ENCODE results near the gene ARHGAP23. TPM values are rescaled to one million over a fixed set of nuclear protein-coding genes. Genes with fewer than 3 reads are reported as not detected.
"Not testable (repeated sequence)": the region's sequence is repeated elsewhere in the genome, so short reads cannot be mapped to it uniquely, and the experiment has no call there.

Gene ARHGAP23
- total and polyA plus RNA-seq, 3 experiments from 2014 or later = 0.48 to 1.0 TPM; not detected in 1

DNA sequence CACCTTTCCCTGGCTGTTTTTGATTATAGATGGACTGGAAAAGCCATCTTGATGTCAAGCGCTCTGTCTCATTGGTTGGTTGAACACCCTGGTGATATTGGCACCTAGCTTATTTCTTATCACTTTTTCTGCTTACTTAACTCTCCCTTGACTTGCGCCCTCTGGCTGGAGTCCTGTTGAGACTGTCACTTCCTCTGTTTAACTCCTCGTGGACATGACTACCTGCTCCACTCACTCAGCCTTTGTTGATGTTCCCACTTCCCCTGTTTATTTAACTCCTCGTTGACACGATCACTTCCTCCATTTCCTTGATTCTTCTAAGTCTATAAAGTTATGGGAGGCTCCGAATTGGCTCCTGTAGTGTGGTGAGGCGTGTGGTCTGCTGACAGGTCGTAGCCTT, 43.0 kb downstream of the ARHGAP23 start:
- H3K36me3 Mint-ChIP-seq; POLR2A ChIA-PET; H3K4me1 Mint-ChIP-seq; CTCF ChIA-PET; H3K36me3 ChIP-seq (ENCODE audit: insufficient read depth, low read length); H3K4me3 ChIP-seq (ENCODE audit: low read length); DNase-seq; H3K4me1 ChIP-seq (ENCODE audit: insufficient read depth, low read length); H3K27ac Mint-ChIP-seq; H3K27ac ChIP-seq (ENCODE audit: low read depth, low read length); H3K4me3 Mint-ChIP-seq; H3K9me3 Mint-ChIP-seq; H3K9me3 ChIP-seq (ENCODE audit: low read length); H3K27me3 ChIP-seq (ENCODE audit: insufficient read depth, low read length, poor library complexity, severe bottlenecking): not testable (repeated sequence)
- peaks cover 2 to 26% of the 10 kb centered on the region in 2 donors for H3K27me3 Mint-ChIP-seq

DNA sequence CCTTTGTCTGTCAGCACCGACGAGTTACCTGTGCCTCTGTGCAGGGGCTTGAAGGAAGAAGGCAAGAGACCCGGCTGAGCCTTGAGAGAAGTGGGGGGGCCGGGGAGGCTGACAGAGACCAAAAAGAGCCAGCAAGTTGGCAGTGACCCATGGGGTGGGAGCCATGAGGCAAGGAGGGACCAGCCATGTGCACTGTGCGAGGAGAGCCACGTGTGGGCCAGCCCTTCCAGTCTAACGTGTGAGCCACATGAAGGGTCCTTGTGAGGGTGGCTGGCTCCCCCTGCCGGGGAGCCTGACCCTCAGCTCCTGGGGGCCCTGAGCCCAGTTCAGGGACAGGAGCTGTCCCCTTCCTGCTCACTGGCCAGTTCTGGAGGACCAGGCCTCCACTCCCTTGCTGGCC, 46.4 kb downstream of the ARHGAP23 start:
- H3K27me3 ChIP-seq (ENCODE audit: insufficient read depth, low read length, poor library complexity, severe bottlenecking); H3K36me3 ChIP-seq (ENCODE audit: insufficient read depth, low read length); H3K36me3 Mint-ChIP-seq; DNase-seq; CTCF ChIA-PET; H3K4me3 Mint-ChIP-seq; POLR2A ChIA-PET; H3K9me3 ChIP-seq (ENCODE audit: low read length); H3K27ac Mint-ChIP-seq; H3K4me1 Mint-ChIP-seq; H3K4me1 ChIP-seq (ENCODE audit: insufficient read depth, low read length); H3K9me3 Mint-ChIP-seq; H3K27ac ChIP-seq (ENCODE audit: low read depth, low read length); H3K4me3 ChIP-seq (ENCODE audit: low read length): not testable (repeated sequence)
- H3K27me3 Mint-ChIP-seq = peaks cover 0 to 20% of the 10 kb centered on the region in 2 donors

DNA sequence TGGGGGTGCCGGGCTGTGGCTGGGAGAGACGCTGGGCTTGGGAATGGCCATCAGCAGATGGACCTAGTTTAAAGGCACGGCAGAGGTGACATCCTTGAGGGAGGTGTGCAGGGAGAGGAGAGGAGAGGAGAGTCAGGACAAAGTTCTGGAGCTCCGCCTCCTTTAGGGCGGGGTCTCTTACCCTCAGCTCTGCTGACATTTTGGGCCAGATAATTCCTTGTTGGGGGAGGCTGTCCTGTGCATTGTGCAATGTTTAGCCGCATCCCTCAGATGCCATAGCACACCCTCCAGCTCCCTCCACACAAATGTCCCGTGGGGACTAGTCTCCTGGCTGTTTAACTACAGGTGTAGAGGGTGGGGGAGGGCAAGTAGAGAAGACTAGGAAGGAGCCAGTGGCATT, 48.3 kb downstream of the ARHGAP23 start:
- Mint-ChIP-seq H3K27ac (no peak overlapping the region), H3K4me3 (no peak overlapping the region), H3K4me1 (no peaks in the 10 kb centered on the region), H3K27me3 (peaks cover 0 to 11% of the 10 kb centered on the region in 2 donors), H3K36me3 (no peaks in the 10 kb centered on the region), H3K9me3 (no peaks in the 10 kb centered on the region)
- DNase-seq = no peak
- H3K4me3 ChIP-seq (ENCODE audit: low read length) = no peak overlapping the region
- no peaks in the 10 kb centered on the region for H3K4me1 ChIP-seq (ENCODE audit: insufficient read depth, low read length)
- CTCF ChIA-PET = no interaction called here
- H3K27me3 ChIP-seq (ENCODE audit: insufficient read depth, low read length, poor library complexity, severe bottlenecking) = no peaks in the 10 kb centered on the region
- POLR2A ChIA-PET = no interaction called here
- H3K9me3 ChIP-seq (ENCODE audit: low read length) = no peaks in the 10 kb centered on the region
- H3K27ac ChIP-seq (ENCODE audit: low read depth, low read length) = no peak overlapping the region
- H3K36me3 ChIP-seq (ENCODE audit: insufficient read depth, low read length) = no peaks in the 10 kb centered on the region

DNA sequence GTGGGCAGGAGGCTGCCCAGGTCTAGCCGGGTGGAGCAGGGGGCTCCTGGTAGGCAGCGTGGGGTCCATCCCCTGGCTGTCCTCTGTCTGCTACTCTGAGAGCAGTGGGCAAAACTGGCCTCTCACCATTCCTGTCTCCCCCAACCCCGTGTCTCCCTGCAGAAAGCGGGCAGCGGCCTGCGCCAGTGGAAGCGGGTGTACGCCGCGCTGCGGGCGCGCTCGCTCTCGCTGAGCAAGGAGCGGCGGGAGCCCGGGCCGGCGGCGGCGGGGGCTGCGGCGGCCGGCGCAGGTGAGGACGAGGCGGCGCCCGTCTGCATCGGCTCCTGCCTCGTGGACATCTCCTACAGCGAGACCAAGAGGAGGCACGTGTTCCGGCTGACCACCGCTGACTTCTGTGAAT, 49.2 kb downstream of the ARHGAP23 start:
- H3K27ac Mint-ChIP-seq; H3K4me3 Mint-ChIP-seq; DNase-seq; H3K4me1 Mint-ChIP-seq; H3K4me1 ChIP-seq (ENCODE audit: insufficient read depth, low read length); H3K36me3 ChIP-seq (ENCODE audit: insufficient read depth, low read length); H3K27me3 ChIP-seq (ENCODE audit: insufficient read depth, low read length, poor library complexity, severe bottlenecking); H3K27ac ChIP-seq (ENCODE audit: low read depth, low read length); H3K36me3 Mint-ChIP-seq; H3K4me3 ChIP-seq (ENCODE audit: low read length); H3K9me3 ChIP-seq (ENCODE audit: low read length); H3K9me3 Mint-ChIP-seq; CTCF ChIA-PET; H3K27me3 Mint-ChIP-seq; POLR2A ChIA-PET: not testable (repeated sequence)

DNA sequence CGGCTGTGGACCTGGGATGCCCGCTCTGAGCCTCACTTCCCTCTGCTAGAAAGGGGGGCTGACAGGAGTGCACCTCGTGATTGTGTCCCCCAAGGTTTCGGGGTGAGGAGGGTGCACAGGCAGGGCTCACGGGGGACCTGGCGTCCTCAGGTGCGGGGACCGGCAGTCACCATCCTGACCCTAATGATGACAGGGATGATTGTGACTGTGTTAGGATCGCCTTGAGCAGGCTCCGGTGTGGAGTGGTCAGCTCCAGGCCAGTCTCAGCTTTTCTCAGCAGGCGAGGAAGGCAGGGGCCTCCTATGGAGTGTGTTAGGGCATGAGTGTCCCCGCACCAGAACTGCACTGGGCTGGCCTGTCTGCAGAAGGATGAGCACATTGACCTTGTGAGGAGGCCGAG, 49.7 kb downstream of the ARHGAP23 start:
- POLR2A ChIA-PET; H3K4me1 ChIP-seq (ENCODE audit: insufficient read depth, low read length); H3K27ac Mint-ChIP-seq; H3K4me3 ChIP-seq (ENCODE audit: low read length); H3K27me3 ChIP-seq (ENCODE audit: insufficient read depth, low read length, poor library complexity, severe bottlenecking); H3K9me3 Mint-ChIP-seq; H3K9me3 ChIP-seq (ENCODE audit: low read length); H3K4me3 Mint-ChIP-seq; H3K4me1 Mint-ChIP-seq; H3K27ac ChIP-seq (ENCODE audit: low read depth, low read length); DNase-seq; H3K36me3 Mint-ChIP-seq; H3K36me3 ChIP-seq (ENCODE audit: insufficient read depth, low read length); CTCF ChIA-PET; H3K27me3 Mint-ChIP-seq: not testable (repeated sequence)

DNA sequence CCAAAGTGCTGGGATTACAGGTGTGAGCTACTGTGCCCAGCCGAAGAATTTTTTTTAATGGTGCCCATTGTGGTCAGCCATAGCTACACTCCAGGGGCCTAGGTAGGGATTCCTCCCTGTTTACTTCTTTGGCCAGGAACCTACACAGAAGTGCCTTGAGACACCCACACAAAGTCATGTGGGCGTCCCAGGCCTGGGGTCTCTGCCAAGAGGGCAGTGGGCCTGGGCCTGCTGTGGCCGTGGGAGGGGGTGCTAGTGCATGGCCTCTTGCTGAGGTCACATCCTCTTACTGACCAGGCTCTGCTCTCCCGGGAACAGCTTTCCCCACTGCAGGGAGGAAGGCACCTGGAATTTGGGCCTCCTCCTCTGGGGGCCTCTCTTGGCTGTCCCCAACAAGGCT, 50.4 kb downstream of the ARHGAP23 start:
- CTCF ChIA-PET = not testable (repeated sequence)

DNA sequence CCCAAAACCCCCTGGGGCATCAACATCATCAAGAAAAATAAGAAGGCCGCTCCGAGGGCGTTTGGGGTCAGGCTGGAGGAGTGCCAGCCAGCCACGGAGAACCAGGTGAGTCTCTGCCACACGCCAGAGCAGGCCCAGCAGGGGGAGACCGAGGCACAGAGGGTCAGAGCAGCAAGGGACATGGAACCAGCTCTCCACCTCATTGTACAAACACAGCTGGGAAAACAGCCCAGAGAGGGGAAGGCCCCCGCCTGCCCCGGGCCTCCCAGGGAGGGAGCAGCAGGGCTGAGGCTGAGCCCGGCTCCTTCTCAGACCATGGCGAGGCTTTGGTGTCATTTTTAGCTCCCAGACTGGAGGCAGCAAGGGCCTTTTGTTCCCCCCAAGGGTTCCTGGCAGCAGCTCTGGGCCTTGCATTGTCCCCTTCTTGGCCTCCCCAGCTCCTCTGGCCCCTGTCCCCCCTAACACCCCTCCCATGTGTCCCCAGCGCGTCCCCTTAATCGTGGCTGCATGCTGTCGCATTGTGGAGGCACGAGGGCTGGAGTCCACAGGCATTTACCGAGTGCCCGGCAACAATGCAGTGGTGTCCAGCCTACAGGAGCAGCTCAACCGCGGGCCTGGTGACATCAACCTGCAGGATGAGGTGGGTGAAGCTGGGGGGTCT, 53.9 kb downstream of the ARHGAP23 start:
- H3K4me3 Mint-ChIP-seq; H3K4me3 ChIP-seq (ENCODE audit: low read length); H3K4me1 ChIP-seq (ENCODE audit: insufficient read depth, low read length); POLR2A ChIA-PET; H3K27ac Mint-ChIP-seq; H3K27me3 ChIP-seq (ENCODE audit: insufficient read depth, low read length, poor library complexity, severe bottlenecking); H3K9me3 ChIP-seq (ENCODE audit: low read length); H3K36me3 ChIP-seq (ENCODE audit: insufficient read depth, low read length); H3K9me3 Mint-ChIP-seq; DNase-seq; H3K36me3 Mint-ChIP-seq; H3K27ac ChIP-seq (ENCODE audit: low read depth, low read length): not testable (repeated sequence)
- peaks cover 2 to 12% of the 10 kb centered on the region in 2 donors for H3K27me3 Mint-ChIP-seq
- CTCF ChIA-PET = interaction anchor here (1.0 kb wide), 1 partner anchor 252 kb away, joined by 4 read pairs; no protein-coding TSS in a partner anchor
- peaks cover 10 to 14% (median 12%) of the 10 kb centered on the region in 3 donors for H3K4me1 Mint-ChIP-seq

More for the DNA sequence above, 50.4 kb downstream of the ARHGAP23 start:
- H3K27ac Mint-ChIP-seq; H3K36me3 ChIP-seq (ENCODE audit: insufficient read depth, low read length); H3K27ac ChIP-seq (ENCODE audit: low read depth, low read length); H3K4me1 ChIP-seq (ENCODE audit: insufficient read depth, low read length); H3K36me3 Mint-ChIP-seq; H3K9me3 Mint-ChIP-seq; H3K4me3 ChIP-seq (ENCODE audit: low read length); H3K27me3 ChIP-seq (ENCODE audit: insufficient read depth, low read length, poor library complexity, severe bottlenecking); H3K27me3 Mint-ChIP-seq; H3K9me3 ChIP-seq (ENCODE audit: low read length); H3K4me3 Mint-ChIP-seq; POLR2A ChIA-PET; DNase-seq; H3K4me1 Mint-ChIP-seq: not testable (repeated sequence)

DNA sequence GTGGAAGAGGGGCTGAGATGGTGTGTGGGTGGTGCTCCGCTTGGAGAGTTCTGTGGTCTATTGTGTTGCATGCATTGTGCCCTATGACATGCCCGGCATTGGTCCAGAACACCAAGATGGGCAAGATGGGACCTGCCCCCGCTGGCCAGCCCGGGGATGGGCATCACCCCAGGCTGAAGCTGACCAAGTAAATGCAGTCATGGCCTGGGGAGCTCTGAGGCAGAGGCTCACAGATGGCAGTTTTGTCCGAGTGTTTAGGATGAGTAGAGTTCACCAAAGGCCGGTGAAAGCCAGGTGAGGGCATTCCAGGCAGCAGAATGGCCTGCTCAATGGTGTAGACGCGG, 54.4 kb downstream of the ARHGAP23 start:
- H3K4me3 ChIP-seq (ENCODE audit: low read length); H3K36me3 ChIP-seq (ENCODE audit: insufficient read depth, low read length); H3K4me3 Mint-ChIP-seq; H3K27ac ChIP-seq (ENCODE audit: low read depth, low read length); H3K36me3 Mint-ChIP-seq; POLR2A ChIA-PET; H3K9me3 Mint-ChIP-seq; H3K4me1 ChIP-seq (ENCODE audit: insufficient read depth, low read length); H3K27ac Mint-ChIP-seq; H3K27me3 ChIP-seq (ENCODE audit: insufficient read depth, low read length, poor library complexity, severe bottlenecking); DNase-seq; H3K9me3 ChIP-seq (ENCODE audit: low read length): not testable (repeated sequence)
- Mint-ChIP-seq H3K27me3 (peaks cover 5 to 14% of the 10 kb centered on the region in 2 donors), H3K4me1 (peaks cover 10 to 14% (median 12%) of the 10 kb centered on the region in 3 donors)
- CTCF ChIA-PET = interaction anchor here (1.0 kb wide), 1 partner anchor 252 kb away, joined by 4 read pairs; no protein-coding TSS in a partner anchor

Data from CD8-positive, alpha-beta memory T cell (primary cell).